GM19463 (cell line): ENCODE measurements around the gene PSD4.

Experiments used
- ATAC-seq: cut with Tn5 transposase; IDR thresholded peaks from one replicate; pipeline ENCODE4 v1.9.1; 2021; ENCODE audit warnings: mild to moderate bottlenecking, moderate library complexity; ENCODE audit not compliant: unreplicated experiment

Gene PSD4

GRCh38 chr2:113141451-113141850 lies 32.3 kb upstream of the PSD4 start:
- no peak for ATAC-seq

- no peak for ATAC-seq
Measured at GRCh38 chr2:113142290-113142689, 31.5 kb upstream of the PSD4 start.

GRCh38 chr2:113144259-113144658 lies 29.5 kb upstream of the PSD4 start:
- ATAC-seq, result no peak

GRCh38 chr2:113148606-113149552 lies 24.9 kb upstream of the PSD4 start:
- no peak for ATAC-seq

- no peak for ATAC-seq
Measured at GRCh38 chr2:113149553-113150257, 24.1 kb upstream of the PSD4 start.

- ATAC-seq, result no peak
Measured at GRCh38 chr2:113150258-113150601, 23.5 kb upstream of the PSD4 start.

- ATAC-seq, result no peak
Measured at GRCh38 chr2:113155331-113155730, 18.4 kb upstream of the PSD4 start.

GRCh38 chr2:113156278-113157117 lies 17.3 kb upstream of the PSD4 start:
- ATAC-seq, result no peak

- ATAC-seq, result peak; percentile 74
Measured at GRCh38 chr2:113157118-113157896, 16.5 kb upstream of the PSD4 start.

GRCh38 chr2:113157897-113158753 lies 15.6 kb upstream of the PSD4 start:
- ATAC-seq, result no peak

- ATAC-seq, result no peak
Measured at GRCh38 chr2:113158884-113159553, 14.8 kb upstream of the PSD4 start.

GRCh38 chr2:113160248-113160647 lies 13.5 kb upstream of the PSD4 start:
- no peak for ATAC-seq

- ATAC-seq, result no peak
Measured at GRCh38 chr2:113160962-113161361, 12.8 kb upstream of the PSD4 start.

- no peak for ATAC-seq
Measured at GRCh38 chr2:113162173-113162572, 11.6 kb upstream of the PSD4 start.

GRCh38 chr2:113162869-113163268 lies 10.9 kb upstream of the PSD4 start:
- no peak for ATAC-seq

GRCh38 chr2:113164215-113164929 lies 9.4 kb upstream of the PSD4 start:
- ATAC-seq, result no peak

GRCh38 chr2:113164930-113165585 lies 8.7 kb upstream of the PSD4 start:
- no peak for ATAC-seq

GRCh38 chr2:113166187-113166645 lies 7.6 kb upstream of the PSD4 start:
- ATAC-seq, result no peak
